HCT116 (cell line): ENCODE measurements around the gene SH3RF2. TPM values are rescaled to one million over a fixed set of nuclear protein-coding genes. Genes with fewer than 3 reads are reported as not detected.

Source experiments
- ATAC-seq: fragments of 200-7000 bp; cut with Tn5 transposase; 2 replicates; pipeline ENCODE4 v1.9.1; 2020; ENCODE audit warnings: mild to moderate bottlenecking, moderate library complexity
- BruUV-seq: library from RNA; stranded (reverse); fragments of 400-500 nt; replicated peaks from 2 replicates; lab custom pipeline; 2021; lab: Mats Ljungman, UMichigan
- CTCF ChIA-PET: fragments of 300-600 bp; sonication (Branson Sonifier 250); formaldehyde crosslinking; loops from one replicate; lab custom pipeline; 2021; ENCODE audit warnings: antibody characterized with exemption; lab: Charles Lee
- POLR2A ChIA-PET: fragments of 300-600, 350-600 bp; sonication (Branson Sonifier 250); formaldehyde crosslinking; loops from one replicate; lab custom pipeline; 2021; ENCODE audit warnings: antibody characterized with exemption; lab: Charles Lee
- RAD21 ChIA-PET, 2 experiments: fragments of 300-600 bp; sonication (Branson Sonifier 250); formaldehyde crosslinking; loops; one replicate each; lab custom pipeline; 2023; ENCODE audit warnings: low total read pairs in 2 of 2; ENCODE audit not compliant: uncharacterized antibody in 2 of 2, unreplicated experiment in 2 of 2, low non-redundant PET in 1 of 2; lab: Charles Lee
- DNase-seq: peaks from one replicate; pipeline ENCODE4 v3.0.0-alpha.2; 2010; ENCODE audit warnings: low read depth, low spot score
- H2AFZ ChIP-seq: fragments of 200-600 bp; shearing (Covaris generic), sonication (generic); 2 replicates; pipeline ENCODE4 v1.6.1; 2017; ENCODE audit warnings: low read depth, mixed run types, mixed read lengths, antibody characterized with exemption, low read length; ENCODE audit not compliant: poor library complexity, severe bottlenecking
- H3K27ac ChIP-seq: 2 replicates; pipeline ENCODE4 v1.5.1; 2012; ENCODE audit warnings: low read depth, low read length
- H3K27me3 ChIP-seq: fragments of 200-600 bp; sonication (generic); 2 replicates; pipeline ENCODE4 v1.6.1; 2016; ENCODE audit warnings: mixed run types, low read length, mixed read lengths; ENCODE audit not compliant: insufficient read depth
- H3K36me3 ChIP-seq, 2 experiments: fragments of 200-500 bp in 1 of 2; fragments of 200-600 bp in 1 of 2; sonication (Bioruptor generic) in 1 of 2; sonication (generic) in 1 of 2; 2 replicates each; pipeline versions ENCODE4 v1.5.1 to v1.6.1; 2014 to 2016; ENCODE audit warnings: low read length in 2 of 2, inconsistent platforms in 1 of 2, mixed read lengths in 1 of 2, mixed run types in 1 of 2; ENCODE audit not compliant: insufficient read depth in 2 of 2, control insufficient read depth in 1 of 2
- H3K4me1 ChIP-seq, 2 experiments: fragments of 200-600 bp in 1 of 2; sonication (generic) in 1 of 2; 2 replicates each; pipeline versions ENCODE4 v1.5.1 to v1.6.1; 2012 to 2017; ENCODE audit warnings: low read length in 2 of 2, inconsistent platforms in 1 of 2, mild to moderate bottlenecking in 1 of 2, mixed read lengths in 1 of 2, mixed run types in 1 of 2, moderate library complexity in 1 of 2; ENCODE audit not compliant: insufficient read depth in 2 of 2, control insufficient read depth in 1 of 2
- H3K4me2 ChIP-seq: fragments of 200-600 bp; sonication (generic); 2 replicates; pipeline ENCODE4 v1.6.1; 2017; ENCODE audit warnings: mixed run types, low read length, mixed read lengths
- H3K4me3 ChIP-seq, 2 experiments: fragments of 200-600 bp in 1 of 2; sonication (generic) in 1 of 2; replicated peaks in 1 of 2; 2 replicates each; pipeline ENCODE4 v1.5.1; 2011 to 2016; ENCODE audit warnings: low read length in 2 of 2, control low read depth in 1 of 2, low read depth in 1 of 2, mild to moderate bottlenecking in 1 of 2, mixed read lengths in 1 of 2, mixed run types in 1 of 2
- H3K79me2 ChIP-seq: fragments of 200-600 bp; sonication (generic); 2 replicates; pipeline ENCODE4 v1.6.1; 2017; ENCODE audit warnings: mild to moderate bottlenecking, mixed run types, low read length, moderate library complexity, mixed read lengths; ENCODE audit not compliant: insufficient read depth
- H3K9ac ChIP-seq: fragments of 200-600 bp; sonication (generic); 2 replicates; pipeline ENCODE4 v1.6.1; 2016; ENCODE audit warnings: low read length, mixed read lengths
- H3K9me2 ChIP-seq: fragments of 200-600 bp; sonication (generic), shearing (Covaris generic); 2 replicates; pipeline ENCODE4 v1.6.1; 2017; ENCODE audit warnings: mixed run types, mild to moderate bottlenecking, moderate library complexity; ENCODE audit not compliant: insufficient read depth
- H3K9me3 ChIP-seq, 2 experiments: fragments of 200-500 bp in 1 of 2; fragments of 200-600 bp in 1 of 2; sonication (Bioruptor generic) in 1 of 2; sonication (generic) in 1 of 2; 2 replicates each; pipeline ENCODE4 v1.6.1; 2014 to 2017; ENCODE audit warnings: low read length in 2 of 2, mixed read lengths in 2 of 2, inconsistent platforms in 1 of 2, low read depth in 1 of 2, mild to moderate bottlenecking in 1 of 2, mixed run types in 1 of 2, moderate library complexity in 1 of 2; ENCODE audit not compliant: control insufficient read depth in 1 of 2, insufficient read depth in 1 of 2
- H4K20me1 ChIP-seq: fragments of 200-600 bp; sonication (generic), shearing (Covaris generic); 2 replicates; pipeline ENCODE4 v1.6.1; 2017; ENCODE audit warnings: mixed run types, mild to moderate bottlenecking, moderate library complexity; ENCODE audit not compliant: insufficient read depth
- ATF3 ChIP-seq: IDR thresholded peaks from 2 replicates; pipeline ENCODE4 v1.6.1; 2012
- CEBPB ChIP-seq: IDR thresholded peaks from 2 replicates; pipeline ENCODE4 v1.6.1; 2012; ENCODE audit warnings: low read depth
- CTCF ChIP-seq, 3 experiments: fragments of 200-600 bp in 1 of 3; sonication (generic) in 1 of 3; IDR thresholded peaks in 2 of 3; conservative IDR thresholded peaks in 1 of 3; 2 replicates each; pipeline ENCODE4 v1.5.1; 2012 to 2017; ENCODE audit warnings: low read depth in 2 of 3, low read length in 2 of 3, antibody characterized with exemption in 1 of 3, borderline replicate concordance in 1 of 3, control low read depth in 1 of 3, mild to moderate bottlenecking in 1 of 3, mixed read lengths in 1 of 3, mixed run types in 1 of 3, moderate library complexity in 1 of 3; ENCODE audit not compliant: insufficient read depth in 1 of 3
- EGR1 ChIP-seq: IDR thresholded peaks from 2 replicates; pipeline ENCODE4 v1.6.1; 2012; ENCODE audit warnings: low read depth
- ELF1 ChIP-seq: IDR thresholded peaks from 2 replicates; pipeline ENCODE4 v1.6.1; 2012; ENCODE audit warnings: low read depth, borderline replicate concordance
- EZH2phosphoT487 ChIP-seq: fragments of 200-600 bp; IDR thresholded peaks from 2 replicates; pipeline ENCODE4 v1.6.1; 2018; ENCODE audit warnings: antibody characterized with exemption, borderline replicate concordance
- FOSL1 ChIP-seq: IDR thresholded peaks from 2 replicates; pipeline ENCODE4 v1.6.1; 2012; ENCODE audit warnings: low read depth
- POLR2A ChIP-seq: IDR thresholded peaks from 2 replicates; pipeline ENCODE4 v1.7.0; 2011; ENCODE audit warnings: borderline replicate concordance; ENCODE audit not compliant: insufficient read depth, insufficient read length; ENCODE audit errors: extremely low read depth
- REST ChIP-seq: IDR thresholded peaks from 2 replicates; pipeline ENCODE4 v1.6.1; 2012; ENCODE audit warnings: low read depth
- SIN3A ChIP-seq: IDR thresholded peaks from 2 replicates; pipeline ENCODE4 v1.6.1; 2012; ENCODE audit warnings: low read depth
- SP1 ChIP-seq: IDR thresholded peaks from 2 replicates; pipeline ENCODE4 v1.6.1; 2012; ENCODE audit warnings: low read depth
- SRF ChIP-seq: IDR thresholded peaks from 2 replicates; pipeline ENCODE4 v1.6.1; 2012; ENCODE audit warnings: low read depth
- TCF7L2 ChIP-seq: IDR thresholded peaks from 2 replicates; pipeline ENCODE4 v1.7.0; 2011; ENCODE audit warnings: borderline replicate concordance, inconsistent platforms; ENCODE audit not compliant: insufficient read depth, insufficient read length; ENCODE audit errors: extremely low read depth
- YY1 ChIP-seq: IDR thresholded peaks from 2 replicates; pipeline ENCODE4 v1.6.1; 2011; ENCODE audit warnings: low read length, low read depth, moderate library complexity, mild to moderate bottlenecking; ENCODE audit not compliant: insufficient replicate concordance; ENCODE audit errors: extremely low read depth
- ZFX ChIP-seq: fragments of 450-650 bp; IDR thresholded peaks from 2 replicates; pipeline ENCODE4 v1.6.1; 2017
- ZNF274 ChIP-seq: fragments of 200-500 bp; sonication (Bioruptor generic); IDR thresholded peaks from 2 replicates; pipeline ENCODE4 v1.6.1; 2014; ENCODE audit warnings: mild to moderate bottlenecking, low read depth, low read length, inconsistent platforms
- intact Hi-C: fragments of 100-400 bp; cut with micrococcal nuclease; formaldehyde crosslinking; loops from 2 replicates; pipeline ENCODE4 v1.10.0; 2022
- total RNA-seq: library from RNA; stranded (reverse); gene quantifications from one replicate; pipeline ENCODE4 v1.2.1, GENCODE V29; 2021; ENCODE audit not compliant: unreplicated experiment

SH3RF2 gene
- total RNA-seq, 1 experiment from 2014 or later: 14.3 TPM

- Histone ChIP-seq H3K36me3 (no peaks in the 10 kb centered on the region), H3K79me2 (no peaks in the 10 kb centered on the region), H3K27ac (no peak overlapping the region), H3K4me2 (peak overlapping the region; percentile 41), H3K4me3 (no peak overlapping the region), H4K20me1 (no peaks in the 10 kb centered on the region), H3K9ac (no peak overlapping the region), H3K27me3 (no peaks in the 10 kb centered on the region), H3K9me2 (no peaks in the 10 kb centered on the region), H2AFZ (no peak overlapping the region), H3K9me3 (no peaks in the 10 kb centered on the region), H3K4me1 (peaks cover 0 to 12% of the 10 kb centered on the region in 2 experiments; a peak in 3 of 4 replicates)
- CTCF ChIA-PET: no interaction called here
- POLR2A ChIA-PET: no interaction called here
- intact Hi-C loops: no loop called here
- no peak for DNase-seq
- ATAC-seq: 0 out of 2 replicates have a peak, but pooled peaks have one; percentile 44
- RAD21 ChIA-PET: no interaction called here
- TF ChIP-seq CEBPB: no peak
- TF ChIP-seq YY1: no peak
- peak; percentile 42; the same call in 1 of the 2 replicates for TF ChIP-seq EGR1
- no TSS peak for BruUV-seq
Observed at GRCh38 chr5:145917288-145917687, 19.1 kb upstream of the SH3RF2 start.

- intact Hi-C loops: no loop called here
- Histone ChIP-seq H3K4me1 (peaks cover 0 to 12% of the 10 kb centered on the region in 2 experiments; a peak in 3 of 4 replicates), H3K27ac (no peak overlapping the region), H3K4me3 (no peak overlapping the region), H3K4me2 (no peak overlapping the region), H3K9ac (no peak overlapping the region), H3K79me2 (no peaks in the 10 kb centered on the region), H3K27me3 (no peaks in the 10 kb centered on the region), H4K20me1 (no peaks in the 10 kb centered on the region), H3K36me3 (no peaks in the 10 kb centered on the region), H3K9me3 (no peaks in the 10 kb centered on the region), H3K9me2 (no peaks in the 10 kb centered on the region), H2AFZ (no peak overlapping the region)
- no peak for ATAC-seq
- BruUV-seq: no TSS peak
- CTCF ChIA-PET: interaction anchor here (0.8 kb wide), 1 partner anchor 123 kb away, joined by 3 read pairs; no protein-coding TSS in a partner anchor
- no peak for DNase-seq
- RAD21 ChIA-PET: no interaction called here
- POLR2A ChIA-PET: no interaction called here
- TF ChIP-seq REST (no peak), SIN3A (no peak), CTCF (IDR thresholded peaks at IDR 0.05 in 2 of 3, conservative IDR thresholded peaks at IDR 0.05 in 1 of 3; ENCODE audit: borderline replicate concordance in 1 of 3, insufficient read depth in 1 of 3, low read depth in 2 of 3, low read length in 2 of 3) (no peak), ELF1 (no peak), EGR1 (no peak), TCF7L2 (no peak), SP1 (no peak), ZFX (no peak), FOSL1 (no peak), ZNF274 (no peak), YY1 (no peak), POLR2A (no peak), ATF3 (no peak), EZH2phosphoT487 (no peak), SRF (no peak)
Observed at GRCh38 chr5:145918397-145918796, 18.0 kb upstream of the SH3RF2 start.
